Activated naive CD8-positive, alpha-beta T cell treated with anti-CD3 and anti-CD28 coated beads, Interleukin-2, amount 50 U/mL, for 16 hours (primary cell): ENCODE data around the gene DGLUCY.
"Not testable (repeated sequence)": the region's sequence is repeated elsewhere in the genome, so short reads cannot be mapped to it uniquely, and the experiment has no call there.

Experiments
- DNase-seq: peaks from one replicate; pipeline ENCODE4 v3.0.0-alpha.2; 2020; ENCODE audit warnings: low read depth, low spot score

Gene DGLUCY

DNA sequence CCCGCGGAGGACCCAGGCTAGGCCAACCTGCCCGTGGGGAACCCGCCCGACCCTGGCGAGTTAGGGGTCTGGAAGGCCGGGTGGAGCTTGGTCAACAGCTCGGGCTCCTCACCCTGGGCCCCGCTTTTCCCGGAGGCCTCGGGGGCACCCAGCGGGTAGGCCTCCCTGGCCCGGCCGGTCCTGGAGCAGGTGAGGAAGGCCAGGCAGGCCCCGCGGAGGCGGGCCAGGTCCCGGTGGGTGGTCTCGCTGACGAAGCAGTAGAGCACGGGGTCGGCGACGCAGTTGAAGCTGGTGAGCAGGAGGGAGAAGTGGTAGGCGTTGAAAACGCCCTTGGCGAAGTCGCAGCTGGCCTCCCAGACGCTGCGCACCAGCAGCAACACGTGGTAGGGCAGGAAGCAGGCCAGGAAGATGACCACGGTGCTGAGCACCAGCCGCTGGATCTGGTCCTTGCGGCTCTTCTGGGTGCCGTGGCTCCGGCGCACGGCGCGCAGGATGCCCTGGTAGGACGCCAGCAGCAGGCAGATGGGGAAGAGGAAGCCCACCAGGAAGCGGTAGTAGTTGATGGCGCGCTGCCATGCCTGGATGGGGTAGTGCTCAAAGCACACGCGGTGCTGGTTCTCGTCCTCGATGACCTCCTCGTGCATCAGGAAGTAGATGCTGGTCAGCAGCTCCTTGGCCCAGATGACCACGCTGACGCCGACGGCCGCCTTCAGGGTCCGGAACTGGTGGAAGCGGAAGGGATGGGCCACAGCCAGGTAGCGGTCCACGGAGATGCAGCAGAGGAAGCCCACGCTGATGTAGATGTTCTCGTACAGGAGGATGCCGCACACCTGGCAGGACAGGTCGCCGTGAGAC lies 120.3 kb downstream of the DGLUCY start:
- DNase-seq, result no peak

DNA sequence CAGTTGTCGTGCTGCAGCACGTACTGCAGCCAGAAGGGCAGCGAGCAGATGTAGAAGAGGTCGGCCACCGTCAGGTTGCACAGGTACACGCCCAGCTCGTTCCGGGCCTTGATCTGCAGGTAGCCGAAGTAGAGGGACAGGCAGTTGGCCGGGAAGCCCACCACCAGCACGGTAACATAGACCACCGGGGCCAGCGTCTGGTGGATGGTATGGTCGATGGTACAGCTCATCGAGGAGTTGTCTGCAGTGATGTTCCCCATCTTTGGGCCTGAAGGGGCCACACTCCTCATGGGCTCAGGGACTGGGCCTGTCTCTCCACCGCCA lies 120.9 kb downstream of the DGLUCY start:
- DNase-seq, result no peak

DNA sequence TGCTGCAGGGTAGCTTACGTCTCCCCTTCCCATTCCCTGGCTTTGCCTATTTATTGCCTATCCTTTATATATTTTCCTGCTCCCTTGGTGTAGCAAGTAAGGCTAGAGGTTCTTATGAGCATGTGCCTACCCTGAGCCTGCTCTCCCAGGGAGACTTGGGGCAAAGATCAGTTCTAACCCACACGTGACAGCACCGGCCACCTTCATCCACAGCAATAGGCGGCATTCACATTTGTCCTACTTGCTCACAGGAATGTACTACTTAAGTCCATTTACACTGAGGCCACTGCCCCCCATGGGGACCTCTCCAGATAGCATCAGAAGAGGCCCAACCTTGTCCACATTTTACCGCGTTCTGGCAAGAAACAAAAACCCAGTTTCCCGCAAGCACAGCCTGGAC lies 122.0 kb downstream of the DGLUCY start:
- DNase-seq, result no peak

DNA sequence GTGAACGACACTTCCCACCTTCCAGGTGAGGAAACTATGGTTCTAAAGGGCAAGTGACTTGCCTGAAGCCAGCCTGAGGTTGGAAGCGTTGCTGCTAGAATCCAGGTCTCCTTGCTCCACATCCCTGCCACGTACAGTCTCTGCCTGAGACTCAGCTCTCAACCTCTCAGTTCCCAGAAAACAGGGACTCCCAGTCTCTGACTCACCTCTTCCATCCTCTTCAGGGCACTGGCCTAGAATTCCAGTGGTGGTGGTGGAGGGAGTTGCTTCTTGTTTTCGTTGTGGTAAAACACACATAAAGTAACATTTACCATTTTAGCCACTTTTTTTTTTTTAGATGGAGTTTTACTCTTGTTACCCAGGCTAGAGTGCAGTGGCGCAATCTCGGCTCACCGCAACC lies 123.3 kb downstream of the DGLUCY start:
- DNase-seq, result no peak

DNA sequence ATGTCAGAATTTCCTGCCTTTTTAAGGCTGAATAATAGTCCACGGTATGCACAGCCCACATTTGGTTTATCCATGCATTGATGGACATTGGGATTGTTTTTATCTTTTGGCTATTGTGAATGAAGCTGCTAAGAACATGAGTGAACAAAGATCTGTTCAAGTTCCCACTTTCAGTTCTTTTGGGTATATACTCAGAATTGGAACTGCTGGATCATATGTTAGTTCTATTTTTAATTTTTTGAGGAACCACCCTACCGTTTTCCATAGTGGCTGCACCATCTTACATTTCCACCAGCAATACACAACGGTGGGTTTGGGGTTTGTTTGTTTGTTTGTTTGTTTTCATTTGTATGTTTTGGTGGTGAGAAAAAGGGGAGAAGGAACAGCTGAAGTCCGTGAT lies 124.2 kb downstream of the DGLUCY start:
- no peak for DNase-seq

DNA sequence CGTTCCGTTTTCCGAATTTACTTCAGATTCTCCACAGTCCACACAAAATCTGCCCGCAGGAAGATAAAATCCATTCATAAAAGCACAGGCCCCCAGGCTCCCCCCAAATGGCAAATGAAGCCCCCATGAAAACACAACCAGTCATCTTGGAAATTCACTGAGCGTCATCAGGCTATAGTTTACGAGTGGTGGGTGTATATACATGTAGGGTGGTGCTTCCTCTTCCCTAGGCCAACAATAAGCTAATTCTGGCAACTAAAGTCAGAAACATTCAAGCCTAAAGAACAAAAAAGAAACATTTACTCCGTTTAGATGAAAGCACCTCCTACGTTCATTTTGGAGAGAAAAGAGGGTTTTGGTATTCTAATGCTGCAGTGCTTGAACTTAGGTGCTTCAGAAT lies 124.8 kb downstream of the DGLUCY start:
- no peak for DNase-seq

DNA sequence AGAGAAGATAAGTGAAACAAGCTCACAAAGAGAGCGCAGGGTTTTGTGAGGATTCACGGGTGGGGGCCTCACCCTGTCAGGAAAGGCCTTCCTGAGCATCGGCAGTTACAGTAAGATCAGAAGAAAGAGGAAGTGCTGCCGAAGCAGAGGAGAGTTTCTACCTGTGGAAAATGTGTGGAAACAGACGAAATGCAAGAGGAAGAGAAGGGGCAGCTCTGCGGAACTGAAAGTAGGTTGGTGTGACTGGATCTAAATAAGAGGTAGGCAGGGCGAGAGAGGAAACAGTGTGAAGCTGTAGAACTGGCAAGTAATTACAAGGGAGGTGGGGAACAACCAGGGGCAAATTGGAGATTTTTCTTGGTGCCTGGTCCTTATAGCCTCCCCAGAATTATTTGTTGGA lies 128.0 kb downstream of the DGLUCY start:
- DNase-seq, result no peak

DNA sequence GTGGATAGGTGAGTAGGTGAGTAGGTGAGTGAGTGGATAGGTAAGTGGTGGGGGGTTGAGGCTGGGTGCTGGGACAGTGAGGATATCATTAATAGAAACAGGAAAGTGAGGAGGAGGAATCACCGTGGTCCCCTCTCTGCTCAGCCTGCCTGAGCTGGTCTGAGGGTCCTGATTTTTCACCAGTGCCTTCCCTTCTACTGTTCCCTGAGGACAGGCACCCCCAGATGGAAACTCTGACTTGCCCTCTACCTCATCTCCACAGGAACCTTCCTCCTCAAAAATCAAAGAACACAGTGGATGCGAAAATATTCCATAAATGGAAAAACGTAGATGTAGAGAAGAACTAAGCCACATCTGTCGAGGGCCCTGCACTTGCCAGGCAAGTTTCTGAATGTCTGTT lies 128.8 kb downstream of the DGLUCY start:
- DNase-seq, result no peak

DNA sequence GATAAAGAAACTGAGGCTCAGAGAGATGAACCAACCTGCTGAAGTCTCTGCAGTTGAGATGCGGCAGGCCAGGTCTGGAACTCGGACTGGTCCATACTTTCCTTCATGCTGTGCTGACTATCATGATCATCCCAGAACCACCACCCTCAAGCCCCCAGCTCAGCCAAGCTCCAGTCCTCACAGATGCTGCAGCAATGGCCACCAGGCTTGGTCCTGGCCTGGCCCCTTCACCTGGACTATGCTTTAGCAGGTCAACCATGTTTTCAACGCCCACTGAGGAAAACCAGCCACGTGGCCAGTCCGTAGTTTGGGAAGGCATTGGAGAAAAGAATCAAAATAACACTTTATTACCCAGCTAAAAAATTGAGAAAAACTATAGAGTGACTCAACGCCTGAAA lies 129.2 kb downstream of the DGLUCY start:
- no peak for DNase-seq

DNA sequence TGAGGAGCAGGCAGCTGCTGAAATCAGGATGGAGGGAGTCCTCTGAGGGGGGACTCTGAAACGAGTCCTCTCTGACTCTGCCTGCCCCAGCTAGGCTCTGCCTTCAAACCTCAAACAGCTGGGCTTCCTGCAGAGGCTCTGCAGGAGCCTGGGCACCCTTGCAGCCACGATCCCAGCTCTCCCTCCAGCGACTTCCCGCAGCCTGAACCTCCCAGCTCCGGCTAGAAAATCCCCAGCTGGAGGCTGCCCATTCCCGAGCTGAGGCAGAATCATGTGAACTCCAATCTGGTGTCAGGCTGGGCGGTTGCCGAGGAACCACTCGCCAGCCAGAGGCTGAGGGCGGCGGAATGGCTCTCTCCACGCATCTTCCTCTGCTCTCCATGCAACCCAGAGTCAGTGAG lies 130.6 kb downstream of the DGLUCY start, which contains the start of gene GPR68:
Gene GPR68, minus strand, starts transcription at position 204 of the 401 bp plus-strand sequence. CDS start 9,654 bp downstream, outside the sequence.
- DNase-seq, result no peak

DNA sequence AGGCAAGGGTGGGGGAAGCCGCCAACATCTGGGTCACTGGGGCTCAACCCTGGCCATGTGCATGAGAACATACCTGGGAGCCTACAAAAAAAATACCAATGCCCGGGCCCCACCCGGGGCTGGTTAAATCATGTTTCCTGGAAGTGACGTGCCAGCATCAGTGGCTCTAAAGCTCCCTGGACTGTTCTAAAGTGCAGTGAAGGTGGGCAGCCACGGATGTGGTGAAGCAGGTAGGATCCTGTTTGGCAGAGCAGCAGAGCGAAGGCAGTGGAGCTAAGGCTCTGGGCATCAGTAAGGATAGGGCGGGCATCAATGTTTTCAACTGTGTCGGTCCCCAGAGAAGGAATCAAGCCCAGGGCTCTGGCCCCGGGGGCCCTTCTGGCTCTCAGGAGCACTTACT lies 131.2 kb downstream of the DGLUCY start:
- no peak for DNase-seq

DNA sequence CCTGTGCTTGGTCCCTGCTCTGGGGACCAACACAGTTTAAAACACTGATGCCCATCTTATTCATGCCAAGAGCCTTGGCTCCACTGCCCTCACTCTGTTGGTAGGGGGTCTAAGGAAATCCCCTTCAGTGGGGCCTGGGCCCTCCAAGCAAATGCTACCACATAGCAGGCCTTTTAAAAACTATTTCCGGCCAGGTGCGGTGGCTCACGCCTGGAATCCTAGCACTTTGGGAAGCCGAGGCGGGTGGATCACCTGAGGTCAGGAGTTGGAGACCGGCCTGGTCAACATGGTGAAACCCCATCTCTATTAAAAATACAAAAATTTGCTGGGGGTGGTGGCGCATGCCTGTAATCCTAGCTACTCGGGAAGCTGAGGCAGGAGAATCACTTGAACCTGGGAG lies 131.7 kb downstream of the DGLUCY start:
- not testable (repeated sequence) for DNase-seq

DNA sequence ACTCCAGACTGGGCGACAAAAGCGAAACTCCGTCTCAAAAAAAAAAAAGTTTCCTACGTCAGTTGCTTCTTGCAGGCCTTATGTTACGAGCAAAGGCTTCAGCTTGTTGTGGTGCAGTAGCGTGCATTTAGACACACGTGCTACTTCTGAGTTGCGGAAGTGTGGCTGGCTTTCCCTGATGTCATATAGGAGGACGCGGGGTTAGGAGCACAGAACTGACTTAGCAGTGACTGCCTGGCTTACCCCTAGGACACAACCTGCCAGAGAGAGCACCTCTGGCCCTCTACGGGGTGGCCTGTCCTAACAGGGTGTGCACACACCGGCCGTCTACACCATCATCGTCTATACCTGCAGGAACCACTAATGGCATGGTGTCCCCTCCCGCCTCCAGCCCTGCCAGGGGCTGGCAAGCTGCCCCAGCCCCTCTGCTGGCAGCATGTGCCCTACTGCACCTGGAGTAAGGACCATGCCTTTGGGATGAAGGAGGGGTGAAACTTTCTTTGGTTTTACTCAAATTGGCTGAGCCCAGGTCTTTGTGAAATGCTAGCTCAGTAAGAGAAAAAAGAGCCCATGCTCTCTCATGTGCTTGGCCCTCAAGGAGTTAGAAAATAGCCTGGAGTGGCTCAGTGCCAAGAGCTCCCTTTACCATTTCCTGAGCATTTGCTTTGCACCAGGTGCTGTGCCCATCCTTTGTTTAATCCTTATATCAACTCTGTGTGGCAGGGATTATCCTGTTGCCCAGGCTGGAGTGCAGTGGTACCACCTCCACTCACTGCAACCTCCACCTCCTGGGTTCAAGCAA lies 132.4 kb downstream of the DGLUCY start:
- DNase-seq, result no peak

DNA sequence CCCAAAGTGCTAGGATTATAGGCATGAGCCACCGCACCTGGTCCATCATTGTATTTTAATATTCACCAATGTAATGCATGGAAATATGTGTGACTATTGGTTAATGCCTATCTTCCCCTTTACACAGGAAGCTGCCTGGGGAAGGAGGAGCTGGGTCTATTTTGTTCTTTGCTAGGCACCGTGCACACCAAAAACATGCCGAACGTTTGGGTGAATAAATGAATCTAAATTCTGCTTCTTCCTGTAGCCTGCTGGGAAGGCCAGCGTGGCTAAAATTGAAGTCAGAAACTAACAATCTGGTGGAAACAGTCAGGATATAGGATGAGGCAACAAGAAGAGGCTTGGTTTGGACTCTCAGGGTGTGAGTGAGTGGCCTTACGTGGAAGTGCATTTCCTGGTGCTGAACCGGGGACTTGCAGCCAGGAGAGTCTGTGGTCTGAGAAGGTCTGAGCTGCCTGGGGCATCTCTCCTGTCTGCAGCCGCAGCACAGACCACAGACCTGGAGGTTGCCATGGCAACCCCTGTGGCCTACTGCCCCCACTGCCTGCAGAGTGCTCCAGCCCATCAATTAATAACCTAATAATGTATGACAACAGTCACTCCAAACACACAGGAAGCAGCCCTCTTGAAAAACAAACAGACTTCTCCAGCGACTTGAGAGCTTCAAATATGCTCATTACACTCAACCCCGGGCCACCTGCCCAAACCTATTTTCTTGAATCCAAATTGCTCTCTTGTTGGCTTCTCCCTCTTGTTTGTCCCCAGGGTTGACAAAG lies 136.2 kb downstream of the DGLUCY start:
- DNase-seq, result no peak

DNA sequence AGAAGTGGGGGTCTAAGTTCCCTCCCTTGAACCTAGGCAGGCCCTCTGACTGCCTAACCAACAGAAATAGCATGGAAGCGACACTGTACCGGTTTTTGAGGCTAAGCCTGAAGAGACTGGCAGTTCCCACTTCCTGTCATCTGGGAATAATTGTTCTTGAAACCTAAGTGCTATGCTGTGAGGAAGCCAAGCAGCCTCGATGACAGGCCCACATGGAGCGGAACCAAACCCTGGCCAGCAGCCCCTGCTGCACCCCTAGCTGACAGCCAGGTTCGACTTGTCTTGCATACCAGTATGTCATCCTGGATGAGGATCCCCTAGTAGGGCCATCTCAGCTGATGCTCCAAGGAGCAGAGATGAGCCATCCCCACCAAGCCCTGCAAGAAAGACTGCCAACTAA lies 137.0 kb downstream of the DGLUCY start:
- no peak for DNase-seq

DNA sequence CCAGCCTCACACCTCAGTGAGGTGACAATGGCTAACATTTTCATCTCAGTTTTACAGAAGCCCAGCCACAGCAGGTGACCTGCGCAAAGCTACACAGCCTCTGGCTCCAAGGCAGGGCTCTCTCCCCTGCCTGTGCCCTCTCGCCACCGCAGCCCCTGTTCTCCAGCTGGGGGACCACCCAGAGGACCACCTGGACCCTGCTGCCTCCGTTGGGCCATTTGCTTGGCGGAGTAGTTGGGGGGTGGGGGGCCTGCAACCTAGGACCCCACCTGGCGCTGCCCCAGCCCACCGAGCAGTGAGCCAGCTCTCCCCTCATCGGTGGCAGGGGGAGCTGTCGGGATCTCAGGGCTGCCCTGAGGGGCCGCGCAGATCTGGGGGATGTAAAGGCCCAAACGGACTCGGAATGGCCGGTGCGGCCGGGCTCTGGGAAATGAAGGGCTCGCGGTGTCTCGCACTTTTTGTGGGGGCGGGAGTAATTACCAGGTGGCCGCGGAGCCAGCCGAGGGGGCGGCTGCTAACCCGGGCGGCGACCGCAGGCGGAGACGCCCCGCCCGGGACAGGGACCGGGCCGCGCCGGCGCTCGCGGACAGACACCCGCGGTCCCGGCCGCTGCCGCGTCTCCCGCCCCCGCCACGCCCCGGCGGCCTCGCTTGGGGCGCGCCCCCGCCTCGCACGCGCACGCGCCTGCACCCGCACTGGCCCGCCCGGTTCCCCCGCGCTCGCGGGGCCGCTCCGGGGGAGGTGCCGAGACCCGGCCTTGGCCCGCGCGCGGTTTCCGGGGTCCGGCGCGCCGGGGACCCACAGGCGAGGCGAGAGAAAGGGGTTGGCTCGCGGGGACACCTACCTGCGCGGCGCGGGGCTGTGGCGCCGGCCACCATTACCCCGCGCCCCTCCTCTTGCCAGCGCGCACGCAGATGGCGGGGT lies 139.3 kb downstream of the DGLUCY start:
- no peak for DNase-seq

DNA sequence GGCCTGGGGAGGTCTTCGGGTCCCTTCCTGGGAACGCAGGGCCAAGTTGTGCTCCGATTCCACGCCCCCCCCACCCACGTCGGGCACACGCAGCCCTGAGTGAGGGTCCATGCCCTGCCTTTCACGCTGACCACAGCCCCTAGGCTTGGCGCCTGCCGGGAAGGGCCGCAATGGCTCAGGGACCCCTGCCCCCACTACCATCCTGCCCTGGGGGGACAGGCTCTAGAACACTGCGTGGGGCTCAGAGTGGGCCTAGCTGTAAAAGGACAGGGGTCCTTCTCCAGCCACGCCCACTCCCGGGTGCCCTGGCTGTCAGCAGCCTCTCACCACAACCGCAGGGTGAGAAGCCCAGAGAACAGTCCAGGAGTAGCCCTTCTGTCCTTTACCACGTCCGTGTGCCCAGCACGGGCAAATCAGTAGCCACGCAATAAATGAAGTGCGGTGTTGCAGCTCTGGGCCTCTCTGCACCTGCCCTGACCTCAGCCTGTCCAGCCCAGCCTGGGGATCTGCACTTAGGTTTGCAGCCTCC lies 140.0 kb downstream of the DGLUCY start:
- no peak for DNase-seq

DNA sequence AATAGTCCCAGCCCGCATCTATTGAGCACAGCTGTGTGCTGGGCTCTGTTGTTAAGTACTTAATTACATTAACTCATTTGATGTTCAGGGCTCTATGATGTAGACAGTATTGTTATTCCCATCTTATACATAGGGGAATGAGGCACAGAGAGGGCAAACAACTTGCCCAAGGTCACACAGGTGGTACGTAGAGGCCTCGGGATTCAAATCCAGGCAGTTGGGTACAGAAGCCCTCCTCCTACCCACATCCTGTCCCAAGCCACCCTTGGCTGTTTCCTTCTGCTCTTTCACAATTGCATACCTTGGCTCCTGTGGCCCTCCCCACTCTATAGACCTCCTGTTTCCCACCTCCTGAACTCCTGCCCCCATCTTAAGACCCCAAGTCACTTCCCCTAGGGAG lies 140.6 kb downstream of the DGLUCY start:
- DNase-seq, result no peak

DNA sequence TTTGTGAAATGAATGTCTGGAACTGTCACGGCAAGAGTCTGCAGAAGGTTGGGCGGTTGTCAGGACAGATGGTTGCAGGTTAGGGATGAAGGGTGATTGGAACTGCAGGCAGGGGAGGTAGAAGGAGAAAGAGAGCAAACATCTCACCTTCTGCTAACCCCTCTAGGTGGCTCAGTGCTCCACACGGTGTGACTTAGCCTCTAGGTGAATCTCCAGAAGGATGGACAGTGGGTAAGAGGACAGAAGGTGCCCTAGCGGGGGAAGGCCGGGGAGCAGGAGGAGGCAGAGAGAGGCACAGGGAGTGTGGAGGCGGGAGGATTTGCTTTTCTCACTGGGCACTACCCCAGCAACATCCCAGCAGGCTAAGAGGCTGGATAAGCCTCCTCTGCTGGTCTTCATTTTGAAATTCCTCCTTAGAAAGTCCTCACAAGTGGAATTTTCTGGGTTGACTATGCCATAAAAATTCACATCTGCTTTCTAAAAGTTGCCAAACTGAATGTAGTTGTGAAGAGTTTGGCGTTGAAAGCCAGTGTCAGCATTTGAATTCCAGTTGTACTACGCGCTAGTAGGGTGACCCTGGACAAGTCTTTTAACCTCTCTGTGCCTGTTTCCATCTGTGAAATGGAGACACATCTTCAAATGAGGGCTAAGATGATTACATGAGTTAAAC lies 141.3 kb downstream of the DGLUCY start:
- DNase-seq, result no peak

DNA sequence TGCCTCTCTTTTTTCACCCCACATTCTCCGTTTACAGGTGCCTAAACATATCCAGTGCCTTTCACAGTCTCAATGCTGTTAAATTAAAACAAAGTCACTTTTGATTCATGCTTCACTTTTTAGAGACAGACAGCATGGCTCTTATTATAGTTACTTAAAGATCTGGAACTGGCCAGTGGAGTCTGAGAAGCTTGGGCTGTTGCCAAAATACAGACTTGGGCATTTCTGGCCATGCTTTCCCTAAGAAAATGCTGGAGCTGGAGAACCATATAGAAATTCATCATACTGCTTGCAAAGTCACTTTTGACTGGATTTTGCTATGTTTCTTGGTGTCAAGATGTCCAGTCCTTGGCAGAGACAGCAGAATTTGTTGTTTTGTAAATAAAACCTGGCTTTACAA lies 142.8 kb downstream of the DGLUCY start:
- DNase-seq, result no peak
